NCI-H82 (cell line): ENCODE measurements around the gene TFCP2.

Experiments used
- DNase-seq: peaks from one replicate; lab custom pipeline; 2025; lab: John Stamatoyannopoulos, UW

Gene TFCP2

DNA sequence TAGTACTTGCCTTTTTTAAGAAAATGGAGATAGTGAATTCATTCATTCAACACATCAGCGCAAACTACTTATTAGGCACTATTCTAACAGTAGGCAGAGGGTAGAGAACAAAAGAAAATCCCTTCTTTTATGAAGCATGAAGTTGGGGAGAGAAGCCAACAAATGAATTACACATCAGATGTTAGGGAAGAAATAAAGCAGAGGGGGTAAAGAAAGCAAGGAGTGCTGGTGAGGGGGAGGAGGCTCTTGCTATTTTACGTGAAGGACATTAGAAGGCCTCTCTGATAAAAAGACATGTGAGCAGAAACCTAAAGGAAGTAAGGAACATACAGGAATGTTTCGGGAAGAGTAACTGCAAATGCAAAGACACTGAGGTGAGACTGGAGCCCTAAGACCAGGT is 22.2 kb downstream of the TFCP2 start:
- no peak for DNase-seq

- no peak for DNase-seq
Observed at GRCh38 chr12:51147309-51147708, 25.6 kb downstream of the TFCP2 start.

DNA sequence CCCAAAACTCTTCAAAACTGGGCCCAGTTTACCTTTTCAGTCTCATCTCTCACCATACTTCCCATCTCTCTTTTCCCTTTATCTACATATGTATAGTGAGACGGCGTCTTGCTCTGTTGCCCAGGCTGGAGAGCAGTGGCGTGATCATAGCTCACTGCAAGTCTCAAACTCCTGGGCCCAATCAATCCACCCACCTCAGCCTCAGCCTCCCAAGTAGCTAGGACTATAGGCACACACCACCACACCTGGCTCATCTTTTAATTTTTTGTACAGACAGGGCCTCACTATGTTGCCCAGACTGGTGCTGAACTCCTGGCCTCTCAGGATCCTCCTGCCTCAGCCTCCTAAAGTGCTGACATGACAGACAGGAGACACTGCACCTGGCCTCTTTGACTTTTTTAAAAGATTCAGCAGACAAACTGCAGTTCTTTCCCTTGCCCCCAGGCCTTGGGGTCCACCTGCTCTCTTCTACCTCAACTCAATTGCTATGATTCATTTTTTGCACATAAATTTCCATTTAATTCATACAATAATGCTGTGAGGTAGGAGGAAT is 33.6 kb downstream of the TFCP2 start:
- no peak for DNase-seq

- DNase-seq, result no peak
Observed at GRCh38 chr12:51132693-51133092, 40.2 kb downstream of the TFCP2 start.

- no peak for DNase-seq
Observed at GRCh38 chr12:51131745-51132521, 41.0 kb downstream of the TFCP2 start.

DNA sequence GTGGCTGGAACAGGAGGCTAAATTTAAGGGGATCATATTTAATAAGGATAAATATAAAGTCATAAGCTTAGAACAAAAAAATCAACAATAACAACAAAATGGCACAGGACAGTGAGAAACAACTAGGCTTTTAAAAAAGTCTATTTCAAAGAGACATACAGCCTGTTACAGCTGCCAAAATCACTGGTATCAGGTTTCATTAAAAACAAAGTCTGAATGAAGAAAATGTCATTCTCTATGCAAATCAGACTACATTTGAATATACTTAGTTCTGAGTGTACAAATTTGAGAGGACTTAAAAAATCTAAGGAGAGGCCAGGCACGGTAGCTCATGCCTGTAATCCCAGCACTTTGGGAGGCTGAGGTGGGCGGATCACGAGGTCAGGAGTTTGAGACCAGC is 44.0 kb downstream of the TFCP2 start:
- DNase-seq, result no peak

GRCh38 chr12:51127050-51127729 is 45.7 kb downstream of the TFCP2 start:
- DNase-seq, result no peak

- DNase-seq, result no peak
Observed at GRCh38 chr12:51126297-51126696, 46.6 kb downstream of the TFCP2 start.

DNA sequence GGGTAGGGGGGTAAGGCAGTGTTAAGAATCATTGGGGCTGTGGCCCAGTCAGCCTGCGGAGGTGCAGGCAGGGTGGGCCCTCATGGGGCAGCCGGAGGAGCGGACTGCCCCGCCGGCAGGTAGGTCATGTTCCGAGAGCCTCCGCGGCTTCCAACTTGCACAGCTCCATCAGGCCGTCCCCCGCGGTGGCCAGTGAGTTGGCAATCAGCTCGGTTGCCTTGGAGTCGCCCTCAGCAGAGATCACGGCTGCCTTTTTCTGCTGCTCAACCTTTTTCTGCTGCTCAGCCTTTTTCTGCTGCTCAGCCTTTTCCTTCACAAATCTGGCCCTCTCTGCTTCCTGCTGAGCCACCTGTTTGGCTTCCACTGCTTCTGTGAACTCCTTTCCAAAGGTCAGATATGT is 48.4 kb downstream of the TFCP2 start:
- no peak for DNase-seq

- DNase-seq, result no peak
Observed at GRCh38 chr12:51122844-51123243, 50.1 kb downstream of the TFCP2 start.

- no peak for DNase-seq
Observed at GRCh38 chr12:51118706-51119105, 54.2 kb downstream of the TFCP2 start.

- DNase-seq, result no peak
Observed at GRCh38 chr12:51115533-51115932, 57.4 kb downstream of the TFCP2 start.

DNA sequence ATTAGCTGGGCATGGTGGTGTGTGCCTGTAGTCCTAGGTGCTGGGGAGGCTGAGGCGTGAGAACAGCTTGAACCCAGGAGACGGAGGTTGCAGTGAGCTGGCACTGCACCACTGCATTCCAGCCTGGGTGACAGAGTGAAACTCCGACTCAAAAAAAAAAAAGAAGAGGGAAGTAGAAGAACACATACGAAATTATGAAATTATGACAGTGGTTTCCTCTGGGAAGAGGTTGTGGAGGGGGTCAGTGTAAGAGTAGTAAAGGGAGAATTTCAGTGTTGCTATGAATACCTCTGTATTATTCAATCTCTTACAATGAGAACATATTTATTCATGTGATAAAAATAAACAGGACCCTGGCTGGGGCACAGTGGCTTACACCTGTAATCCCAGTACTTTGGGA is 64.8 kb downstream of the TFCP2 start:
- no peak for DNase-seq

- DNase-seq, result no peak
Observed at GRCh38 chr12:51103977-51104376, 69.0 kb downstream of the TFCP2 start.

GRCh38 chr12:51098611-51099010 is 74.3 kb downstream of the TFCP2 start:
- no peak for DNase-seq

- DNase-seq, result no peak
Observed at GRCh38 chr12:51090705-51091229, 82.2 kb downstream of the TFCP2 start.

GRCh38 chr12:51087818-51088217 is 85.1 kb downstream of the TFCP2 start:
- no peak for DNase-seq

GRCh38 chr12:51086933-51087332 is 86.0 kb downstream of the TFCP2 start:
- no peak for DNase-seq

- DNase-seq, result no peak
Observed at GRCh38 chr12:51085757-51086156, 87.2 kb downstream of the TFCP2 start.

- peak; percentile 98 for DNase-seq
Observed at GRCh38 chr12:51083126-51083833, 89.7 kb downstream of the TFCP2 start, which contains the start of gene CSRNP2. TSS of gene CSRNP2 (minus strand) at chr12:51083596. CDS start at chr12:51076561, 7,035 bp downstream.

- DNase-seq, result peak; percentile 65
Observed at GRCh38 chr12:51082561-51083125, 90.3 kb downstream of the TFCP2 start.

- DNase-seq, result no peak
Observed at GRCh38 chr12:51081421-51081820, 91.5 kb downstream of the TFCP2 start.
